ENCODE measurements around the gene RALB.

DNA sequence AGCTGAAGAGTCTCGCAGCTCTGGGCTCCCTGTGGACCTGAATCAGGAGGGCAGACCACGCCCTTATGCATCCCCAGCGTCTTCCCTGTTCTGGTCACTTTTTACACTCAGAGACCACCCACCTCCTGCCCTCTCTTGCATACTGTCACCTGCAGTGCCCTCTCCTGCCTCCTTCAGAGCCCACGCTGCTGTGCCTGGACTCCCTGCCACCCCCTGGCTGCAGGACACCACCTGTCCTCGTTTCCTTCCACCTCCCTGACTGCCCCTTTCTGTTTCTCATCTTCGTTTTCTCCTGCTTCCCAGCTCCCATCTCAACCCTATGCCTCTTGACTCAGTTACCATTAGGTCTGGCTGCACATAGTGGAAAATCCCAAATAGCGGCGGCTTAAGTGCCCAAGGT lies 84.1 kb downstream of the RALB start:
- TF ChIP-seq, protein P1, sequence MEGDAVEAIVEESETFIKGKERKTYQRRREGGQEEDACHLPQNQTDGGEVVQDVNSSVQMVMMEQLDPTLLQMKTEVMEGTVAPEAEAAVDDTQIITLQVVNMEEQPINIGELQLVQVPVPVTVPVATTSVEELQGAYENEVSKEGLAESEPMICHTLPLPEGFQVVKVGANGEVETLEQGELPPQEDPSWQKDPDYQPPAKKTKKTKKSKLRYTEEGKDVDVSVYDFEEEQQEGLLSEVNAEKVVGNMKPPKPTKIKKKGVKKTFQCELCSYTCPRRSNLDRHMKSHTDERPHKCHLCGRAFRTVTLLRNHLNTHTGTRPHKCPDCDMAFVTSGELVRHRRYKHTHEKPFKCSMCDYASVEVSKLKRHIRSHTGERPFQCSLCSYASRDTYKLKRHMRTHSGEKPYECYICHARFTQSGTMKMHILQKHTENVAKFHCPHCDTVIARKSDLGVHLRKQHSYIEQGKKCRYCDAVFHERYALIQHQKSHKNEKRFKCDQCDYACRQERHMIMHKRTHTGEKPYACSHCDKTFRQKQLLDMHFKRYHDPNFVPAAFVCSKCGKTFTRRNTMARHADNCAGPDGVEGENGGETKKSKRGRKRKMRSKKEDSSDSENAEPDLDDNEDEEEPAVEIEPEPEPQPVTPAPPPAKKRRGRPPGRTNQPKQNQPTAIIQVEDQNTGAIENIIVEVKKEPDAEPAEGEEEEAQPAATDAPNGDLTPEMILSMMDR (IDR thresholded peaks at IDR 0.05; ENCODE audit: low read length): no peak
- no peak for TF ChIP-seq EZH2phosphoT487 (IDR thresholded peaks at IDR 0.05; ENCODE audit: low read length)
- no peak for TF ChIP-seq EZH2 (optimal IDR thresholded peaks at IDR 0.05; ENCODE audit: low read depth, low read length)
